Heart left ventricle (tissue), 16 donors: ENCODE measurements around the gene APOB. TPM values are rescaled to one million over a fixed set of nuclear protein-coding genes. Genes with fewer than 3 reads are reported as not detected.

Experiments
- ATAC-seq, 4 donors: fragments of 200-7000 bp; cut with Tn5 transposase; one replicate each; pipeline ENCODE4 v1.9.1; 2020 to 2022; ENCODE audit warnings: moderate library complexity in 4 of 4, mild to moderate bottlenecking in 3 of 4, moderate number of reproducible peaks in 1 of 4
- DNase-seq, 5 donors: peaks; one replicate each; pipeline ENCODE4 v3.0.0-alpha.2; 2020
- H3K27ac ChIP-seq, 12 donors: fragments of 200-600 bp; sonication (generic) in 4 of 12; one replicate each; pipeline versions ENCODE4 v1.5.0 to v1.8.0; 2016 to 2022; ENCODE audit warnings: mild to moderate bottlenecking in 2 of 12
- H3K27me3 ChIP-seq, 9 donors: fragments of 200-600 bp; sonication (generic) in 2 of 9; one replicate each; pipeline versions ENCODE4 v1.5.1 to v1.8.0; 2016 to 2022; ENCODE audit warnings: mild to moderate bottlenecking in 3 of 9
- H3K36me3 ChIP-seq, 9 donors: fragments of 200-600 bp; sonication (generic) in 2 of 9; one replicate each; pipeline versions ENCODE4 v1.5.0 to v1.8.0; 2018 to 2022; ENCODE audit warnings: mild to moderate bottlenecking in 2 of 9
- H3K4me1 ChIP-seq, 12 donors: fragments of 200-600 bp; sonication (generic) in 4 of 12; one replicate each; pipeline versions ENCODE4 v1.5.0 to v1.8.0; 2016 to 2022; ENCODE audit warnings: mild to moderate bottlenecking in 3 of 12
- H3K4me3 ChIP-seq, 12 donors: fragments of 200-600 bp; sonication (generic) in 4 of 12; one replicate each; pipeline versions ENCODE4 v1.5.0 to v1.8.0; 2017 to 2022; ENCODE audit warnings: mild to moderate bottlenecking in 9 of 12, moderate library complexity in 4 of 12
- H3K9me3 ChIP-seq, 12 donors: fragments of 200-600 bp; sonication (generic) in 4 of 12; one replicate each; pipeline versions ENCODE4 v1.5.0 to v1.8.0; 2016 to 2022; ENCODE audit warnings: mild to moderate bottlenecking in 1 of 12
- POLR2A ChIP-seq, 2 donors: fragments of 450-650 bp; IDR thresholded peaks; one replicate each; pipeline ENCODE4 v1.6.1; 2017; ENCODE audit warnings: antibody characterized with exemption in 2 of 2, mild to moderate bottlenecking in 2 of 2, moderate library complexity in 2 of 2
- WGBS, 4 donors: extraction: QIAGEN DNeasy Blood & Tissue Kit in 2 of 4; methylation state at CpG; one replicate each; pipeline versions ENCODE4 v1.1.5 to v1.1.7; 2013 to 2018; 5-methylcytosine and 5-hydroxymethylcytosine counted together
- intact Hi-C, 10 donors: fragments of 100-400 bp; cut with DNase I; formaldehyde crosslinking; loops; one replicate each; pipeline versions ENCODE4 v1.11.1 to v1.14.2; 2022
- polyA plus RNA-seq, 2 donors: library from polyadenylated mRNA; stranded (reverse); fragments of 200-250 nt; gene quantifications; one replicate each; pipeline ENCODE4 v1.2.3, GENCODE V29; 2013
- total RNA-seq, 9 donors: library from RNA; depleted of rRNA in 2 of 9; stranded (reverse); fragments of >200 nt in 2 of 9; fragmentation: NEBNext Ultra II Directional in 3 of 9; extraction: Animal tissue kit (Norgen Biotek cat#: 25700) in 3 of 9; gene quantifications; one replicate each; pipeline versions ENCODE4 v1.1.0 to v1.2.4, GENCODE V29; 2016 to 2023
- TF ChIP-seq, protein P1 (sequence below), 12 donors: fragments of 200-600 bp; sonication (generic) in 4 of 12; IDR thresholded peaks; one replicate each; pipeline versions ENCODE4 v1.5.0 to v1.8.0; 2018 to 2022; ENCODE audit warnings: antibody characterized with exemption in 12 of 12, mild to moderate bottlenecking in 5 of 12
- donor health status: ischemic (EF 13 %, LVEDD 7.1; RV severe dilation, severe dysfunction).
- donor health status: healthy with polysubstance abuse.
- donor health status: DM: no; HTN: yes; CAD: no.
- donor health status: DM: no; HTN: no; CAD: no.
- donor health status: ischemic (EF 25% LVEDD 6.9; RV normal size, moderate dysfunction).
- donor health status: ischemic (EF 25% LVEDD 5.7; RV mildly dilated, moderate dysfunction).
- donor health status: healthy.
- donor health status: DM: yes; HTN: yes; CAD: no.
- donor health status: ischemic (EF 35%, LVEDD 5.7; RV mildly dilated, moderate dysfunction).
- donor health status: nonischemic (EF 11% LVEDD 7.7; RV severe dilation, severe dysfunction).
- donor health status: DM: yes; HTN: yes; CAD: no.
- donor health status: PGD.
- donor health status: ischemic (EF 29% LVEDD 5.4; RV normal size, mild dysfunction).
- donor health status: nonischemic (EF 23%, LVEDD 6.1; RV moderate dilation, normal function).

Gene APOB
- total and polyA plus RNA-seq, 11 donors = 0.72 to 55.6 (median 11.3) TPM

GRCh38 chr2:20960003-20960402 lies 83.9 kb downstream of the APOB start:
- H3K4me3 ChIP-seq = no peak overlapping the region
- H3K4me1 ChIP-seq = no peaks in the 10 kb centered on the region
- intact Hi-C loops = loop anchor here in 6 of 10 donors (5.0 to 10.0 kb wide), 5 partner anchors 173 to 565 kb away; no protein-coding TSS in a partner anchor
- H3K27me3 ChIP-seq = peaks cover 0 to 44% (median 6%) of the 10 kb centered on the region in 9 donors
- WGBS, 4 donors = 67 to 84% (median 72%) methylated on average over 4 of the region's 4 CpGs
- H3K27ac ChIP-seq = no peak overlapping the region
- no peak for TF ChIP-seq POLR2A (IDR thresholded peaks at IDR 0.05)
- TF ChIP-seq, protein P1, sequence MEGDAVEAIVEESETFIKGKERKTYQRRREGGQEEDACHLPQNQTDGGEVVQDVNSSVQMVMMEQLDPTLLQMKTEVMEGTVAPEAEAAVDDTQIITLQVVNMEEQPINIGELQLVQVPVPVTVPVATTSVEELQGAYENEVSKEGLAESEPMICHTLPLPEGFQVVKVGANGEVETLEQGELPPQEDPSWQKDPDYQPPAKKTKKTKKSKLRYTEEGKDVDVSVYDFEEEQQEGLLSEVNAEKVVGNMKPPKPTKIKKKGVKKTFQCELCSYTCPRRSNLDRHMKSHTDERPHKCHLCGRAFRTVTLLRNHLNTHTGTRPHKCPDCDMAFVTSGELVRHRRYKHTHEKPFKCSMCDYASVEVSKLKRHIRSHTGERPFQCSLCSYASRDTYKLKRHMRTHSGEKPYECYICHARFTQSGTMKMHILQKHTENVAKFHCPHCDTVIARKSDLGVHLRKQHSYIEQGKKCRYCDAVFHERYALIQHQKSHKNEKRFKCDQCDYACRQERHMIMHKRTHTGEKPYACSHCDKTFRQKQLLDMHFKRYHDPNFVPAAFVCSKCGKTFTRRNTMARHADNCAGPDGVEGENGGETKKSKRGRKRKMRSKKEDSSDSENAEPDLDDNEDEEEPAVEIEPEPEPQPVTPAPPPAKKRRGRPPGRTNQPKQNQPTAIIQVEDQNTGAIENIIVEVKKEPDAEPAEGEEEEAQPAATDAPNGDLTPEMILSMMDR (IDR thresholded peaks at IDR 0.05) = no peak
- DNase-seq = no peak
- no peaks in the 10 kb centered on the region for H3K36me3 ChIP-seq
- no peaks in the 10 kb centered on the region for H3K9me3 ChIP-seq
- ATAC-seq = no peak

GRCh38 chr2:20959252-20959651 lies 84.6 kb downstream of the APOB start:
- WGBS, 4 donors = 67 to 80% (median 78%) methylated on average over 4 of the region's 4 CpGs
- no peak for DNase-seq
- no peaks in the 10 kb centered on the region for H3K9me3 ChIP-seq
- intact Hi-C loops = loop anchor here in 1 of 10 donors (10.0 kb wide), 1 partner anchor 174 kb away; no protein-coding TSS in a partner anchor
- ATAC-seq = no peak
- no peak overlapping the region for H3K4me3 ChIP-seq
- peaks cover 0 to 42% (median 5%) of the 10 kb centered on the region in 9 donors for H3K27me3 ChIP-seq
- H3K4me1 ChIP-seq = no peaks in the 10 kb centered on the region
- H3K27ac ChIP-seq = no peak overlapping the region
- no peaks in the 10 kb centered on the region for H3K36me3 ChIP-seq
- TF ChIP-seq, protein P1 (IDR thresholded peaks at IDR 0.05) = no peak
- no peak for TF ChIP-seq POLR2A (IDR thresholded peaks at IDR 0.05)

DNA sequence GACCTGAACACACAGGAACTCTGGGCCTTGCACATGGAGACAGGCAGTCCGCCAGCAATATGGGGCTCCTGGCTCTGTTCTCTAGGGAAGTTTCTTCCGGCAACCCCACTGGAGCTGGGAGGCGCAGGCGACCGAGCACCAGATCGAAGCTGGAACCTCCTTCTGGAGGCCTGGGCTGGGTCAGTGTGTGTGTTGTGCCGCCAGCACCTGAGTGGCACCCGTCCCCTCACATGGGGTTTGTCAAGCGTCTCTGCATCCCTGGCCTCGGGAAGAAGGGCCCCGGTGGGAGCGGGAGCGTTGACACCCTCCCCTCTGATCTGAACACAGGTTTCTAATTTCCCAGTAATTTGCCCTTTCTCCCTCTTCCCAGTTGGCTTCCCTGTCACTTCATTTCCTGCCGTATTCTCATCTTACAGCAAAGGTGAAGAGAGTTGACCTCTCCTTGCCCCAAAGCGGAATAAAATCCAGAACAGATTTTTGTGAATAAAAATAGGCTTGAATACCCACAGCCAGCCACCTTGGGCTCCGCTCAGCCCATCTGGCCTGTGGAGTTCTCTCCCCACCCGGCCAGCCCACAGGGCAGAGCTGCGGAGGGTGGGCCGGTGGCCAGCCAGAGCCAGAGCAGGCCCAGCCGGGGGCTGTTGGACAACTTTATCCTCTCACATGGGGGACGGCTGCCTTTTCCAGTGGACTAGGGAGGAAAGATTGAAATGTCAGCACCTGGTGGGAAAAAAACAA lies 85.9 kb downstream of the APOB start:
- no peak for DNase-seq
- no peaks in the 10 kb centered on the region for H3K9me3 ChIP-seq
- H3K27ac ChIP-seq = no peak overlapping the region
- intact Hi-C loops = loop anchor here in 1 of 10 donors (10.0 kb wide), 1 partner anchor 173 kb away; no protein-coding TSS in a partner anchor
- no peaks in the 10 kb centered on the region for H3K4me1 ChIP-seq
- H3K36me3 ChIP-seq = no peaks in the 10 kb centered on the region
- TF ChIP-seq, protein P1 (IDR thresholded peaks at IDR 0.05) = no peak
- no peak for TF ChIP-seq POLR2A (IDR thresholded peaks at IDR 0.05)
- WGBS, 4 donors = 77 to 79% (median 77%) methylated on average over 16 to 21 of the region's 21 CpGs
- no peak overlapping the region for H3K4me3 ChIP-seq
- no peak for ATAC-seq
- peaks cover 0 to 33% (median 5%) of the 10 kb centered on the region in 9 donors for H3K27me3 ChIP-seq

- Histone ChIP-seq H3K27ac (no peak overlapping the region), H3K27me3 (peaks cover 0 to 9% (median 0%) of the 10 kb centered on the region in 9 donors), H3K4me3 (no peak overlapping the region), H3K36me3 (no peaks in the 10 kb centered on the region), H3K4me1 (no peaks in the 10 kb centered on the region), H3K9me3 (no peaks in the 10 kb centered on the region)
- ATAC-seq (no peak), DNase-seq (no peak)
- TF ChIP-seq POLR2A (IDR thresholded peaks at IDR 0.05) = no peak
- 73 to 76% (median 74%) methylated on average over 9 to 10 of the region's 10 CpGs for WGBS, 4 donors
- intact Hi-C loops = loop anchor here in 1 of 10 donors (10.0 kb wide), 1 partner anchor 171 kb away; no protein-coding TSS in a partner anchor
These were observed 88.4 kb downstream of the APOB start for GRCh38 chr2:20955277-20956026.
